ENCODE measurements around the gene TAS1R3. TPM values are rescaled to one million over a fixed set of nuclear protein-coding genes. Genes with fewer than 3 reads are reported as not detected.
"Not testable (repeated sequence)": the region's sequence is repeated elsewhere in the genome, so short reads cannot be mapped to it uniquely, and the experiment has no call there.

Gene TAS1R3
- total RNA-seq, 4 donors from 2014 or later = 0.21 to 1.2 (median 0.63) TPM

DNA sequence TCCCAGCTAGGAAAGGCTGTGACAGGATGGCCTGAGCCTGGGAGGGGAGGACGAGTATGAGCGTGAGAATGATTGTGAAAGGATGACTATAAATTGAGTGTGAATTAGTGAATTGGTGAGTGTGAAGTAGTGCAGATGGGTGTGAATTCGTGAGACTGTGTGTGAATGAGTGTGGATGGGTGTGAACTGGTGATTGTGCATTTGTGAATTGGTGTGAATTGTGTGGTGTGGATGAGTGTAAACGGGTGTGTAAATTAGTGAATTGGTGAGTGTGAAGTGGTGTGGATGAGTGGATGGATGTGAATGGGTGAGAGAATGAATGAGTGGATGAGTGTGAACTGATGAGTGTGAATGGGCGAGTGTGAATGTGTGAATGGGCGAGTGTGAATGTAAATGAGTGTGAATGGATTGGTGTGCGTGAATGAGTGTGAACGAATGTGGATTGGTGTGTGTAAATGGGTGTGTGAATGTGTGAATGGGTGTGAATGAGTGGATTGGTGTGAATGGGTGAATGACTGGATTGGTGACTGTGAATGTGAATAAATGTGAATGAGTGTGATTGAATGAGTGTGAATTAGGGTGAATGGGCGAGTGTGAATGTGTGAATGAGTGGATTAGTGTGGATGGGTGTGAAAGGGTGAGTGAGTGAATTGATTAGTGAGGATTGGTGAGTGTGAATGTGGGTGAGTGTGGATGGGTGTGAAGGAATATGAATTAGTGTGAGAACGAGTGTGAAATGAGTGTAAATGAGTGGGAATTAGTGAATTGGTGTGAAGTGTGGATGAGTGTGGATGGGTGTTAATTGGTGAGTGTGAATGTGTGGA, 35.0 kb downstream of the TAS1R3 start:
- TF ChIP-seq, protein P1, sequence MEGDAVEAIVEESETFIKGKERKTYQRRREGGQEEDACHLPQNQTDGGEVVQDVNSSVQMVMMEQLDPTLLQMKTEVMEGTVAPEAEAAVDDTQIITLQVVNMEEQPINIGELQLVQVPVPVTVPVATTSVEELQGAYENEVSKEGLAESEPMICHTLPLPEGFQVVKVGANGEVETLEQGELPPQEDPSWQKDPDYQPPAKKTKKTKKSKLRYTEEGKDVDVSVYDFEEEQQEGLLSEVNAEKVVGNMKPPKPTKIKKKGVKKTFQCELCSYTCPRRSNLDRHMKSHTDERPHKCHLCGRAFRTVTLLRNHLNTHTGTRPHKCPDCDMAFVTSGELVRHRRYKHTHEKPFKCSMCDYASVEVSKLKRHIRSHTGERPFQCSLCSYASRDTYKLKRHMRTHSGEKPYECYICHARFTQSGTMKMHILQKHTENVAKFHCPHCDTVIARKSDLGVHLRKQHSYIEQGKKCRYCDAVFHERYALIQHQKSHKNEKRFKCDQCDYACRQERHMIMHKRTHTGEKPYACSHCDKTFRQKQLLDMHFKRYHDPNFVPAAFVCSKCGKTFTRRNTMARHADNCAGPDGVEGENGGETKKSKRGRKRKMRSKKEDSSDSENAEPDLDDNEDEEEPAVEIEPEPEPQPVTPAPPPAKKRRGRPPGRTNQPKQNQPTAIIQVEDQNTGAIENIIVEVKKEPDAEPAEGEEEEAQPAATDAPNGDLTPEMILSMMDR (IDR thresholded peaks at IDR 0.05) = no peak
- TF ChIP-seq EP300 (IDR thresholded peaks at IDR 0.05) = no peak
- TF ChIP-seq POLR2A (IDR thresholded peaks at IDR 0.05) = no peak
- no peak for DNase-seq (ENCODE audit: low spot score in 2 of 2)
- no peaks in the 10 kb centered on the region for H3K27me3 ChIP-seq
- no peak overlapping the region for H3K27ac ChIP-seq
- H3K4me3 ChIP-seq = no peak overlapping the region
- 80 to 85% methylated on average over 10 of the region's 10 CpGs for WGBS, 2 donors
- no peaks in the 10 kb centered on the region for H3K9me3 ChIP-seq
- H3K4me1 ChIP-seq = peaks cover 0 to 18% (median 12%) of the 10 kb centered on the region in 4 donors
- no peaks in the 10 kb centered on the region for H3K36me3 ChIP-seq

DNA sequence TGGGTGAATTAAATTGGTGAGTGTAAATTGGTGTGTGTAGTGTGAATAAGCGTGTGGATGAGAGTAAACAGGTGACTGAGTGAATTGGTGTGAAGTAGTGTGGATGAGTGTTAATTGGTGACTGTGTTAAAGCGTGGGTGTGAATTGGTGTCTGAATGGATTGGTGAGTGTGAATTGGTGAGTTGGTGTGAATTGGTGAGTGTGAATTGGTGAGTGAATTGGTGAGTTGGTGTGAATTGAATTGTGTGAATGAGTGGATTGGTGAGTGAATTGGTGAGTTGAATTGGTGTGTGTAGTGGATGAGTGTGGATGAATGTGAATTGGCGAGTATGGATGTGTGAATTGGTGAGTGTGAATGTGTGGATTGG, 35.6 kb downstream of the TAS1R3 start:
- Histone ChIP-seq H3K36me3 (no peaks in the 10 kb centered on the region), H3K4me3 (no peak overlapping the region), H3K9me3 (no peaks in the 10 kb centered on the region), H3K27me3 (no peaks in the 10 kb centered on the region), H3K27ac (no peak overlapping the region), H3K4me1 (peaks cover 0 to 18% (median 8%) of the 10 kb centered on the region in 4 donors)
- TF ChIP-seq EP300 (IDR thresholded peaks at IDR 0.05) (no peak), POLR2A (IDR thresholded peaks at IDR 0.05) (no peak)
- TF ChIP-seq, protein P1 (IDR thresholded peaks at IDR 0.05) = no peak
- WGBS, 2 donors = 92 to 99% methylated on average over 3 of the region's 3 CpGs
- DNase-seq (ENCODE audit: low spot score in 2 of 2) = no peak

DNA sequence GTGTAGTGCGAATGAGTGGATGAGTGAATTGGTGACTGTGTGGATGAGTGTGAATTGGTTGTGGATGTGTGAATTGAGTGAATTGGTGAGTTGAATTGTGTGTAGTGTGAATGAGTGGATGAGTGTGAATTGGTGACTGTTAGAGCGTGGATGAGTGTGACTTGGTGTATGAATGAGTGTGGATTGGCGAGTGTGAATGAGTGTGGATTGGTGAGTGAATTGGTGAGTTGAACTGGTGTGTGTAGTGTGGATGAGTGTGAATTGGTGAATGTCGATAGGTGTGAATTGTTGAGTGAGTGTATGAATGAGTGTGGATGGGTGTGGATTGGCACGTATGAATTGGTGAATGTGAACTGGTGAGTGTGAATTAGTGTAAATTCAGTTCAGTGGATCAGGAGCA, 36.2 kb downstream of the TAS1R3 start:
- WGBS, 2 donors = 93 to 94% methylated on average over 5 of the region's 5 CpGs
- H3K27me3 ChIP-seq = no peaks in the 10 kb centered on the region
- peaks cover 0 to 18% (median 7%) of the 10 kb centered on the region in 4 donors for H3K4me1 ChIP-seq
- H3K27ac ChIP-seq = no peak overlapping the region
- no peak overlapping the region for H3K4me3 ChIP-seq
- H3K9me3 ChIP-seq = no peaks in the 10 kb centered on the region
- peaks cover 0 to 2% (median 0%) of the 10 kb centered on the region in 3 donors for H3K36me3 ChIP-seq
- TF ChIP-seq, protein P1 (IDR thresholded peaks at IDR 0.05) = no peak
- TF ChIP-seq POLR2A (IDR thresholded peaks at IDR 0.05) (no peak), EP300 (IDR thresholded peaks at IDR 0.05) (no peak)
- no peak for DNase-seq (ENCODE audit: low spot score in 2 of 2)

DNA sequence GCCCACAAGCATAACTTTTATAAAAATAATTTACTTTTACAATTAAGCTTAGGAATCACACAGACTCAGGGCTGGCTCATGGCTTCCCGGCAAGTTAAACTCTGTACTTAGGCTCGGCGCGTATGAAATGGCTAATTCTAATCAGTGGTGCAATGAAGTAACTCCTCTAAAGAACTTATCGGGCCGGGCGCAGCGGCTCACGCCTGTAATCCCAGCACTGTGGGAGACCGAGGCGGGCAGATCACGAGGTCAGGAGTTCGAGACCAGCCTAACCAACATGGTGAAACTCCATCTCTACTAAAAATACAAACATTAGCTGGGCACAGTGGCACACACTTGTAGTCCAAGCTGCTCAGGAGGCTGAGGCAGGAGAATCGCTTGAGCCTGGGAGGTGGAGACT, 39.0 kb downstream of the TAS1R3 start:
- not testable (repeated sequence) for DNase-seq (ENCODE audit: low spot score in 2 of 2); H3K9me3 ChIP-seq; H3K27ac ChIP-seq; H3K4me3 ChIP-seq; H3K27me3 ChIP-seq
- peaks cover 0 to 38% (median 21%) of the 10 kb centered on the region in 4 donors for H3K4me1 ChIP-seq
- WGBS, 2 donors = 91 to 92% methylated on average over 14 of the region's 14 CpGs
- peaks cover 0 to 18% (median 7%) of the 10 kb centered on the region in 3 donors for H3K36me3 ChIP-seq

DNA sequence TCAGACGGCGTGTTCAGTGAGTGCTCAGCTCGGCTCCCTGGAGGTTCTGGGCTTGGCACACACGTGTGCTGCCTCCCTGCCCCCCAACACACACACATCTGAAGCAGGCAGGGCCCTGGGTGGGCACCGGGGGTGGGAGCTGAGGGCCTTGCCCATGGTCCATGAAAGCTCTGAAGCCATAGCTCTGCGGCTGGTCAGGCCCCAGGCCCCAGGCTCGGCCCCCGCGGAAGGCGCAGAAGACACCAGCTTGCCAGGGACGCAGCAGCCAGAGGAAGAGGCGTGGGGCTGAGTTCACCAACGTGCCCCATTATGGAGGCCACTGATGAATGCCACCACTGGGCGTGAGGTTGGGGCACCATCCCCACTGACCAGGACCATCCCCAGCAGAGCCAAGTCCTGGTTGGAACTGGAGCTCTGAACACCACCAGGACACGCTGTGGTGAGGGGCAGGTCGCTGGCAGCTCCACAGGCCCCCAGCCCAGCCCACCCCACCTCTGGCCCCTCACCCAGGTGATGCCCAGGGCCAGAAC, 39.8 kb downstream of the TAS1R3 start:
- 80 to 83% methylated on average over 10 to 13 of the region's 16 CpGs for WGBS, 2 donors
- peaks cover 0 to 40% (median 23%) of the 10 kb centered on the region in 4 donors for H3K4me1 ChIP-seq
- H3K27ac ChIP-seq = peak overlapping the region in 1 of 4 donors; percentile 58
- no peaks in the 10 kb centered on the region for H3K9me3 ChIP-seq
- peaks cover 0 to 18% (median 7%) of the 10 kb centered on the region in 3 donors for H3K36me3 ChIP-seq
- no peak for DNase-seq (ENCODE audit: low spot score in 2 of 2)
- no peaks in the 10 kb centered on the region for H3K27me3 ChIP-seq
- no peak overlapping the region for H3K4me3 ChIP-seq
- no peak for TF ChIP-seq POLR2A (IDR thresholded peaks at IDR 0.05)

DNA sequence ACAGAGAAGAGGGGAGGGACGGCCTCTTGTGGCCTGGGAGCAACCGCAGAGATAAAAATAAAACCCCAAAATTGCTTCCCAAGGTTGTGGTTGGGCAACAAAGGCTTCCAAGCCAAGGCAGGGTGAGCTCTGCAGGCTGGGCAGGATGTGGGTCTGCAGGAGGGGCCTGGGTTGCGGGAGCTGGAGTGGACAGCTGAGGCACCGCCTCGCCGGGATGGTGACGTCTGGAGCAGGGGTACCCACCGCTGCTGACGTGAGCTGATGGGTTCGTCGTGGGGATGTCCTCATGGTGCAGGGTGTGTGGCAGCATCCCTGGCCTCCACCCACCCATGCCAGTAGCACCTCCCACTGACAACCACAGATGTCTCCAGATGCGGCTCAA, 40.3 kb downstream of the TAS1R3 start:
- no peak for TF ChIP-seq POLR2A (IDR thresholded peaks at IDR 0.05)
- TF ChIP-seq, protein P1 (IDR thresholded peaks at IDR 0.05) = no peak
- TF ChIP-seq EP300 (IDR thresholded peaks at IDR 0.05) = no peak
- no peak overlapping the region for H3K4me3 ChIP-seq
- H3K27me3 ChIP-seq = no peaks in the 10 kb centered on the region
- H3K27ac ChIP-seq = peak overlapping the region in 2 of 4 donors; percentile 23 to 78
- peaks cover 0 to 45% (median 26%) of the 10 kb centered on the region in 4 donors for H3K4me1 ChIP-seq
- no peak for DNase-seq (ENCODE audit: low spot score in 2 of 2)
- no peaks in the 10 kb centered on the region for H3K9me3 ChIP-seq
- 35 to 46% methylated on average over 10 to 12 of the region's 12 CpGs for WGBS, 2 donors
- H3K36me3 ChIP-seq = peaks cover 0 to 18% (median 7%) of the 10 kb centered on the region in 3 donors
